Lower leg skin (tissue), 4 donors: ENCODE measurements around the gene ERVV-1. TPM values are rescaled to one million over a fixed set of nuclear protein-coding genes. Genes with fewer than 3 reads are reported as not detected.

Experiments used
- DNase-seq, 2 donors: peaks; one replicate each; pipeline ENCODE4 v3.0.0-alpha.2; 2019; ENCODE audit warnings: low spot score in 2 of 2
- H3K4me3 ChIP-seq: fragments of 200-600 bp; sonication (generic); 2 replicates; pipeline ENCODE4 v1.5.1; 2017; ENCODE audit warnings: mild to moderate bottlenecking, low read depth; ENCODE audit not compliant: poor library complexity, severe bottlenecking
- POLR2A ChIP-seq, 2 donors: fragments of 450-650 bp; IDR thresholded peaks; one replicate each; pipeline ENCODE4 v1.6.1; 2016 to 2017; ENCODE audit warnings: antibody characterized with exemption in 2 of 2, mild to moderate bottlenecking in 1 of 2, moderate library complexity in 1 of 2
- WGBS, 2 donors: methylation state at CpG; one replicate each; pipeline ENCODE4 v1.1.5; 2018; 5-methylcytosine and 5-hydroxymethylcytosine counted together
- intact Hi-C: fragments of 100-400 bp; cut with DNase I; formaldehyde crosslinking; loops from one replicate; pipeline ENCODE4 v1.15.0; 2023; ENCODE audit warnings: low total_unique reads
- total RNA-seq, 4 donors: library from RNA; depleted of rRNA; stranded (reverse); fragments of >200 nt; gene quantifications; one replicate each; pipeline ENCODE4 v1.1.0, GENCODE V29; 2016
- TF ChIP-seq, protein P1 (sequence below), 3 donors: fragments of 450-650 bp; IDR thresholded peaks; one replicate each; pipeline ENCODE4 v1.5.1; 2016; ENCODE audit warnings: antibody characterized with exemption in 3 of 3, mild to moderate bottlenecking in 3 of 3, moderate library complexity in 2 of 3

Gene ERVV-1
- total RNA-seq, 4 donors from 2014 or later, result not detected

GRCh38 chr19:53055117-53055516 lies 41.4 kb downstream of the ERVV-1 start:
- TF ChIP-seq, protein P1, sequence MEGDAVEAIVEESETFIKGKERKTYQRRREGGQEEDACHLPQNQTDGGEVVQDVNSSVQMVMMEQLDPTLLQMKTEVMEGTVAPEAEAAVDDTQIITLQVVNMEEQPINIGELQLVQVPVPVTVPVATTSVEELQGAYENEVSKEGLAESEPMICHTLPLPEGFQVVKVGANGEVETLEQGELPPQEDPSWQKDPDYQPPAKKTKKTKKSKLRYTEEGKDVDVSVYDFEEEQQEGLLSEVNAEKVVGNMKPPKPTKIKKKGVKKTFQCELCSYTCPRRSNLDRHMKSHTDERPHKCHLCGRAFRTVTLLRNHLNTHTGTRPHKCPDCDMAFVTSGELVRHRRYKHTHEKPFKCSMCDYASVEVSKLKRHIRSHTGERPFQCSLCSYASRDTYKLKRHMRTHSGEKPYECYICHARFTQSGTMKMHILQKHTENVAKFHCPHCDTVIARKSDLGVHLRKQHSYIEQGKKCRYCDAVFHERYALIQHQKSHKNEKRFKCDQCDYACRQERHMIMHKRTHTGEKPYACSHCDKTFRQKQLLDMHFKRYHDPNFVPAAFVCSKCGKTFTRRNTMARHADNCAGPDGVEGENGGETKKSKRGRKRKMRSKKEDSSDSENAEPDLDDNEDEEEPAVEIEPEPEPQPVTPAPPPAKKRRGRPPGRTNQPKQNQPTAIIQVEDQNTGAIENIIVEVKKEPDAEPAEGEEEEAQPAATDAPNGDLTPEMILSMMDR (IDR thresholded peaks at IDR 0.05), result no peak
- no peak for TF ChIP-seq POLR2A (IDR thresholded peaks at IDR 0.05)
- intact Hi-C loops, result no loop called here
- H3K4me3 ChIP-seq, result no peak overlapping the region
- WGBS, 2 donors, result 60 to 72% methylated on average over 2 of the region's 2 CpGs
- DNase-seq, result no peak

DNA sequence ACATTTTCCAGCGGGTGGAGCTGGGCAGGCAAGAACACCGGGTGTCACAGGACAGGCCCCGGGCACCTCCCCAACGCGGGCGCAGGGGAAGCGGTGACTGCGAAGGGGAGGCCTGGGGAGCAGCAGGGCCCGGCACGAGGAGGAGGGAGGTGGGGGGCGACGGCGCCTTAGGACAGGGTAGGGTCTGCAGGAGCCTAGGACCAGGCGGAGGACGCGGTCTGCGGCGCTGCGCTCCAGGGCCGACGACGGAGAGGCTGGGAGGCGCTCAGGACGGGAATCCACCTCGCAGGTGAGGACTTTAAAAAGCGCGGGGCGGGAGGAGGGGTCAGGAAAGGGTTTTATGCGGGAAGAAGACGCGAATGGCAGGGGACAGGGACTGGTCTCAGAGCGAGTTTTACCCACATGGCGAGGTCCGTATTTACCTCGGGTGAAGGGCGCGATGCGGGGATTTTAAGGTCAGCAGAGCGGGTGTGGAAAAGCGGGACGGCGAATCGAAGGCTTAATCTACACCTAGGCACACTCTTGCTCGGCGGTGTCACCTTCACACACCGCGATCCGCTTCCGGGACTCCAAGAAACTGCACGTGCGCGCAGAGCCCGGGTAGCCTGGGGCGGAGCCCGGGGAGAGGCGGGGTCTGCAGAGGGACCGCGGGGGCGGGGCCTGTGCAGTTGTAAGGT lies 44.3 kb downstream of the ERVV-1 start:
- H3K4me3 ChIP-seq, result no peak overlapping the region
- WGBS, 2 donors, result 5% methylated on average over 58 of the region's 59 CpGs
- TF ChIP-seq POLR2A (IDR thresholded peaks at IDR 0.05), result no peak
- TF ChIP-seq, protein P1 (IDR thresholded peaks at IDR 0.05), result no peak
- DNase-seq, result no peak
- intact Hi-C loops, result no loop called here

Other genes starting within 250 kb of the ERVV-1 start
- 10 to 100 TPM in 1 of 4 donors, 1 to 10 TPM in 3; 5.5 to 12.6 (median 7.9) TPM for gene ZNF600, start 227.1 kb upstream of the ERVV-1 start, total RNA-seq
- gene ZNF28, start 192.3 kb upstream of the ERVV-1 start, total RNA-seq, result 10 to 100 TPM in 2 of 4 donors, 1 to 10 TPM in 2; 8.8 to 10.4 (median 10.2) TPM
- gene ZNF468, start 156.3 kb upstream of the ERVV-1 start, total RNA-seq, result 10 to 100 TPM in 3 of 4 donors, 1 to 10 TPM in 1; 9.9 to 19.8 (median 17.2) TPM
- gene ZNF320, start 116.3 kb upstream of the ERVV-1 start, total RNA-seq, result 10 to 100 TPM in 3 of 4 donors, 1 to 10 TPM in 1; 1.2 to 15.3 (median 12.4) TPM
- gene ZNF888, start 90.5 kb upstream of the ERVV-1 start, total RNA-seq, result 1 to 10 TPM; 1.6 to 3.7 (median 3.2) TPM
- gene ZNF816, start 51.0 kb upstream of the ERVV-1 start, total RNA-seq, result 10 to 100 TPM in 1 of 4 donors, 1 to 10 TPM in 3; 3.2 to 17.8 (median 5.5) TPM
- not detected for gene ERVV-2, start 30.8 kb downstream of the ERVV-1 start, total RNA-seq
- 10 to 100 TPM; 22.6 to 38.0 (median 27.4) TPM for gene ZNF160, start 89.5 kb downstream of the ERVV-1 start, total RNA-seq
- 1 to 10 TPM; 1.1 to 7.4 (median 5.1) TPM for gene ZNF415, start 119.0 kb downstream of the ERVV-1 start, total RNA-seq
- gene ZNF347, start 145.1 kb downstream of the ERVV-1 start, total RNA-seq, result 1 to 10 TPM; 5.3 to 9.3 (median 7.3) TPM
- 1 to 10 TPM; 2.4 to 4.9 (median 3.4) TPM for gene ZNF665, start 179.4 kb downstream of the ERVV-1 start, total RNA-seq
- gene ZNF677, start 241.0 kb downstream of the ERVV-1 start, total RNA-seq, result 10 to 100 TPM; 11.5 to 21.0 (median 17.8) TPM
- not detected for gene VN1R2, start 244.4 kb downstream of the ERVV-1 start, total RNA-seq